NCI-H1417 treated with DMSO at 0.1 percent for 48 hours (cell line): Measurements from ENCODE around the gene TRAF1.
"Not testable (repeated sequence)": the region's sequence is repeated elsewhere in the genome, so short reads cannot be mapped to it uniquely, and the experiment has no call there.

ENCODE experiments used
- DNase-seq: peaks from one replicate; lab custom pipeline; 2025; lab: John Stamatoyannopoulos, UW

TRAF1 gene, protein sequence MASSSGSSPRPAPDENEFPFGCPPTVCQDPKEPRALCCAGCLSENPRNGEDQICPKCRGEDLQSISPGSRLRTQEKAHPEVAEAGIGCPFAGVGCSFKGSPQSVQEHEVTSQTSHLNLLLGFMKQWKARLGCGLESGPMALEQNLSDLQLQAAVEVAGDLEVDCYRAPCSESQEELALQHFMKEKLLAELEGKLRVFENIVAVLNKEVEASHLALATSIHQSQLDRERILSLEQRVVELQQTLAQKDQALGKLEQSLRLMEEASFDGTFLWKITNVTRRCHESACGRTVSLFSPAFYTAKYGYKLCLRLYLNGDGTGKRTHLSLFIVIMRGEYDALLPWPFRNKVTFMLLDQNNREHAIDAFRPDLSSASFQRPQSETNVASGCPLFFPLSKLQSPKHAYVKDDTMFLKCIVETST

DNA sequence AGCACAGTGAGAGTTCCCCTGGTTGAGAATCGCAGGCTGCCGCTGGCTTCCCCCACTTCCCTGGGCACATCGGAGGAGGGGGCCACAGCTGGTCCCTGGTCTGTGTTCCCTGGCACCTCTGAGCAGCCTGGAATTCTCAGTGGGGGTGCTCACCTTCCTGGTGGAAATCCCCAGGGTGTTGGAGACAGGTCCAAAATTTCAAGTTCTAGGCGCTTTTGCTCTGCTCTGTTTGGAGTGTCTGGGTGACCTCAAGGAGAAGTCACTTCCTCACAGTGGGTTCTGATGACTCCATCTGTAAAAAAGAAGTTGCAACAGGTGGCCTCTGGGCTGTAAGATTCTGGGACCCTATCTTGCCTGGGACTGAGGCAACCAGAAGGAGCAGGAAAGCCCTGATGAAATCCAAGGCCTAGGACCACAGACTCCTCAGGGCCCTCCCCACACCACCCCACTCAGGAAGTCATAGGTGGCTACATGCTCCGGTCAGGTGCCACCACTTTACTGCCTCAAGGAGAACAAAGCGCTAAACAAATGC lies at the start of gene TRAF1:
Gene TRAF1 (minus strand): TSS at position 400 of the 532 bp plus-strand sequence. CDS start 721 bp downstream, outside the sequence.
- DNase-seq, result no peak

DNA sequence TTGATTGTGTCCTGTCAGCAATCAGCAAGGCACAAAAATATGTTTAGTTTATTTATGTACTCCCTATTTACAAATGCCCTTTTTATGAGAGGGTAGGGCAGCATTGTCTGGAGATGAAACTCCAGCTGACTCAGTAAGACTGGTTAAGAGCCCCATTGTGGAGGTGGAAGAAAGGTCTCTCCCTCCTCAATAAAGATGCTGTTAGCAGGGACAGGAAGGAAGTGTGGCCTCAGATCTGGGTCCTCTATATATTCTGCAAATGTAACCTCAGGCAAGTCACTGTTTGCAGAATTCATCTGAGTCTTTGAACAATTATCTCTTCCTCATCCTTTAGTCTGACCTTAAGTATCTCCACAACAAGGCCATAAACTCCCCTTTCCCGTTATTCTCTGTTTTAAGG lies 48.3 kb upstream of the TRAF1 start:
- no peak for DNase-seq

DNA sequence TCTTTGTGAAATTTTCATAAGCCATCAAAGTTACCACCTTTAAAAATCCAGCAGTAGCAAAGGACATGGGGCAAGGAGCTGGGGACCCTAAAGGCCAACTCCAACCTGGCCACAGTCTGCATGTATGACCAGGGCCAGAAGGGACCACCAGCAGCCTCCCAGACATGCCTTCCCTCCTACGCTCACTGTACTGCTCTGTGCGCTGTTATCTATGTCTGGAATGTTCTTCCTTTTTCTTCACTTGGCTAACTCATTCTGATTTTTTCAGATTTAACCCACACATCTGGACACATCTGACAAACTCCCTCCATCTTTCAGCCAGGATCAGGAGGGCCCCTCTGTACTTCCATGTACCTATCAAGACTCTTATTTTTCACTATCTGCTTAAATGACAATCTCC lies 47.6 kb upstream of the TRAF1 start:
- no peak for DNase-seq

DNA sequence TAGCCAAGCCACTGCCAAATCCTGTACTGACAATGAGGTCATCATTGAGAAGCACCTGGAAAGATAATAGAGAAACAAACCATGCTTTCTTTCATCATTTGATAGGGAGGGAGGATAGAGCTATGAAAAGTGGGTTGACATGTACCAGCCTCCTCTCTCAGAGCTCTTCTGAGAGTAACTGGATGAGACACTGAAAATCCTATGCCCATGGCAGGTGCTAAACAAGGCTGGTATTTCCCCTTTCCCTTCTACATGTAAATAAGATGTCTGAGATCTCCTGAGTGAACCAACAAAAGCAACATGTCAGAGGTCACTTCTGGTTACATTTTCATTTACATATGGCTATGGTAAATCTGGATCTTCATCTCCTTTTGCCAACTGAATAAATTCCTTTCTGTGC lies 45.3 kb upstream of the TRAF1 start:
- DNase-seq, result no peak

DNA sequence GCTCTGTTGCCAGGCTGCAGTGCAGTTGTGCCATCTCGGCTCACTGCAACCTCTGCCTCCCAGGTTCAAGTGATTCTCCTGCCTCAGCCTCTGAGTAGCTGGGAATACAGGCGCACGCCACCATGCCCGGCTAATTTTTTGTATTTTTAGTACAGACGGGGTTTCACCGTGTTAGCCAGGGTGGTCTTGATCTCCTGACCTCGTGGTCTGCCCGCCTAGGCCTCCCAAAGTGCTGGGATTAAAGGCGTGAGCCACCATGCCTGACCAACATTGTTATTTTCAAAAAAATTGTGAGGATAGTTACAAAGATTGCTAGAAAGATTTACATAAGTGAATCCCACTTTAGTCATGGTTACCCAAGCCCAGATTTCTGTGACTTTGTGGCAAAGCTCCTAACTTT lies 44.9 kb upstream of the TRAF1 start:
- DNase-seq, result not testable (repeated sequence)

DNA sequence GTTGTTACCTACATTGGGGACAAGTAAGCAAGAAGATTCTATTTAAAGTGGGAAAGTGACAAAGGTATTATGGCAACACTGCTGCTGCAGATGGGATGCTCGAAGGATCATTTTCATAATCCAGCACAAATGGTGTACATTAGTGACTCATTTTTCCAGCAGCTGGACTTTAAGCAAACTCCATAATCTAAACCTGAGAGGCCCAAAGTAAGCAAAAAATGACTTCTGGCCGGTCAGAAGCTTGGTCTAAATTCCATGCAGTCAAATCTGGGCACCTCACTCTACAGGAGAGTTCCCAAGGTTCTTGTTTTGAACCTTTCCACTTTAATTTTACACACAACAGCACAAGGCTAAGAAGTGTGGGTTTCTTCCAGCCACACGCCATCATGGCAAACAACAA lies 43.6 kb upstream of the TRAF1 start:
- no peak for DNase-seq

DNA sequence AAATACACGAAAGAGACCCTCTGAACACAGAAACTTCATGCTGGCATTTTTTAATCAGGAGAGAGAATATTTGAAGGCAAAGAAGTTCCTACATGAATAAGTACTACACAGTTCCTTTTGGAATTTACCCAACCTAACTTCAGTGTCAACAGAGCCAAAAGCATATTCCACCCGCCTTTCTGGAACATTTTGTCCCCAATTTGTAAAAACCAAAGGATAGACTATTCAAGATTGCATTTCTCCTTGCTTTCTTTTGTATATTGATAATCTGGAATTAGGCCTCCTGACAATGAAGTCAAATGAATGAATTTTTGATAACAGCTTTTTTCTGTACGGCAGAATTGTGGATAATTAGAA lies 39.4 kb upstream of the TRAF1 start:
- DNase-seq, result no peak

DNA sequence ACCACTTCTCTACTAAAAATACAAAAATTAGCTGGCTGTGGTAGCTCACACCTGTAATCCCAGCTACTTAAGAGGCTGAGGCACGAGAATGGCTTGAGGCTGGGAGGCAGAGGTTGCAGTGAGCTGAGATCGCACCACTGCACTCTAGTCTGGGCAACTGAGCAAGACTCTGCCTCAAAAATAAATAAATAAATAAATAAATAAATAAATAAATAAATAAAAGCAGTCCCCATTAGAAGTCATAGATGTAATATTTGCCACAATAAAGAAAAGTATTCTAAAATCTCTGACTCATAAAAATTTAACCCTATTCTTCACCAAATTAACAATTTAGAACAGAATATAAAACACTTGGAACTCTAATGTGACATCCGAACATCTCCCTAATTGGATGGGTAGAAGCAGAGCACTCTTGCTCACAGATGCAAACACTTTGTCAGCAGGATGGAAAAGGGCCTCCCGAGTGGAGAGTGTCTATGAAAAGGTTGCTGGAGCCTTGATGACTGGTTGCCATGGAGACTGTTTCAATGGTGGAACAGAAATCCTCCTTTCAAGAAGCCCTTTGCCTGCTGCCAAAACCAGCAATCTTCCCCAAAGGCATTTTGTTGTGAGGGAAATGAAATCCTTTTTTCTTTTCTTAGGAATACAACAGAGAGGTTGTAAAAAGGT lies 38.9 kb upstream of the TRAF1 start:
- peak; percentile 93 for DNase-seq

DNA sequence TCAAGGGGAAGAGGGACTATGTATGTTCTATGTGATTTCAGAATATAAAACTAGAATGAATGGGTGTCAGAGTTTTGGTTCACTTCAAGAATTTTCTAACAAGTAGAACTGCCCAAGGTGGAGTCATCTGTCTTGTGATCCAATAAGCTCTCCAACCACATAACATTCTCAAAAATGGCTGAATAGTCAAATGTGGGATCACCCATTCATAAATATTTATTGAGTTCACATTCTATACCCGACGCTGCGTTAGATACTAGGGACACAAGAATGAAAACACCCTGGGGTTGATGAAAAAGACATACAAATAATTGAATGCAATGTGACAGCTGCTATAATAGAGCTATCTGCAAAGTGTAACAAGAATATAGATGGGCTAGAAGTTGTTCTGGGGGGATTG lies 35.3 kb upstream of the TRAF1 start:
- DNase-seq, result no peak

DNA sequence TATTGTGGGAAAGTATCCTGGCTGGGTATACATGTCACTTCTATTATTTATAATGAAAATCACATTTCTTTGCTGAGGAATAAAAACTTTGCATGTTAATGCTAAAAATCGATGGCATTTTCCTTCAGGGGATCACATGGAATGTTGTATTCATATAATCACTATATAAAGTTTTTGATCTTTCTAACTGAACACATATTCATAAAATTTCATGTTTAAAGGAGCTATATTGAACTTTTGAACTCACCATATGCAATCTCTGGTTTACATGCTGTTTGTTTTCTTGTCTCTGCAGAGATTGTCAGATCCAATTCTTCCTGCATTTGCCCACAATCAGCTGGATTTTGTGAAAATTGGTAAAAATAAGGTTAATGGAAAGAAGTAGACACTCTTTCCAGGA lies 33.4 kb upstream of the TRAF1 start:
- no peak for DNase-seq

DNA sequence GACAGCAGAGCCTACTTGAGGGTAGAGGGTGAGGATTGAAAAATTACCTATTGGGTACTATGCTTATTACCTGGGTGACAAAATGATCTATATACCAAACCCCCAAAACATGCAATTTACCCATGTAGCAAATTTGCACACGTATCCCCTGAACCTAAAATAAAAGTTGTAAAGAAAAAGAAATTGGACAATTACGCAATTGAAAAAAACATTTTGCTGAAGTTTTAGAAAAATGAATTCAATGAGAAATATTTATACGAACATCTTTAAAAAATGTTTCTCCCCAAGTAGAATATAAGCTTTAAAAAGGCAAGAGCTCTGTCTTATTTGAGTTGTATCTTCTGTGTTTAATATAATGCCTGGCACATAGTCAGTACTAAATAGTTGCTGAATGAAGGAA lies 30.3 kb upstream of the TRAF1 start:
- DNase-seq, result no peak

DNA sequence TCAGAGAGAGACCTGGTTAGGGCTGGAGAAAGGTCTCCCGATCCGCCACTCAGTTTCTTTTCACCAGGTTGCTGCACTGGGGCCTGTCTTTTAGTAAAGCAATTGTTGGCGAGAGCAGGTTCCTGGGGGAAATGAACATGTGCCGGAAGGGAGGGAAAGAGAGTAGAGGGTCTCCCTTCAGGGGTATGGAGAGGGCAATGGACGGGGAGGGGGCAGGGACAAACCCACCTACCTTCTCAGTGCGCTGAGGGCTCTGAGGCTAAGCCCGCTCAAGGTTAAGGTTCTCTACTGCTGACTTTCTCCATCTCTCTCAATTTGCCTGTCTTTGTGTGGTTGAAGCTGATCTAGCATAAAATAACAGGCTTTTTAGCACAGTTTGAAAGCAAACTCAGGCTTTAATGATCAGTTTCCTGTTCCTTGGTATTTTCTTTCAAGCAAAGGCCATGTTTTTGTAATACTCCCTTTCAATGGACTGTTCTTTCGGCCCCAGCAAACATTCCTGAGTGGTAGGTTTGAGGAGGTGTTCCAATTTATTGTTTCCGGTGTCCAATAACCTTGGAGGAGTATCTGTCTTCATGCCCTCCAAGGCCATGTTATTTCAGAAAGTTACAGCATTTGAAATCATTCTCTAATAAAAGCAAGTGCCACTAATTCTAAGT lies 25.5 kb upstream of the TRAF1 start:
- DNase-seq, result no peak

DNA sequence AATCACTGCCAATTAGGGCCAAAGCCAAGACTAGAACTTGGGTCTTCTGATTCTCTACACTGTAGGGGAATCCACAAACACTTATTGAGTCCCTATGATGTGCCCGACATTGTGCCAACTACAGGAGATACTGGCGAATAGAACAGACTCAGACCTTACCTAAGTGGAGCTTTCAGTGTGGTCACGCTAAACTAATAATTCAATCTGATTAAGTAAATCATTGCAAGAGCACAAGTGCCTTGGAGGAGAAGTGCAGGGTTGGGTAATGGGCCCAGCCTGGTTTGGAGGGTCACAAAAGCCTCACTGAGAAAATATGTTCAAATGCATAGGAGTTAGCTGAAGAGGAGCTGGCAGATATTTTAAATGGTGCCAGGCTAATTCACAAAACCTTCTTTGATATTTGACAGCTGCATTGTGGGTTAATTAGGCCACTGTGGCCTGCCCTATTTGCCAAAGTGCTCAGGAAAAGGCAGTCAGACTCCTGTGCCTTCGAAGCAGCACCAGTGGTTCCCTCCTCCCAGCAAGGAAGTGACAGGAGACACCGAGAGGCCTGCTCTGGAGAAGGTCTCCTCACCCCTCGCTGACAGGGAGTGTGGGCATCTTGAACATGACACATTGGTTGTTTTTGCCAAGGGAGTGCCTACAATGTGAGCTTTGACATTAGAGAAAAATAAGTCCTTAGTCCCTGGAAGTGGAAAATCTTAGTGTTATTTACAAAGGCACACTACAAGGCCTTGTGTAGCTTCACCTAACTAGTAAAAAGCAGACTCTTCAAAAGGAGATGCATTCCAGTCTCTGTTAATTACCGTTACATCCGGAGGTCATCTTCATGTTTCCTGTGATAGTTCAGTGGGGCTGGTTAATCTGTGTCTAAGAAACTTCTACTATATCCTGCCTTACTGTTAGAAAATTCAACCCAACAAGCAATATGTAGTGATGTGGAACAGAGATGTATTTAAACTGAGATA lies 24.1 kb upstream of the TRAF1 start:
- no peak for DNase-seq

DNA sequence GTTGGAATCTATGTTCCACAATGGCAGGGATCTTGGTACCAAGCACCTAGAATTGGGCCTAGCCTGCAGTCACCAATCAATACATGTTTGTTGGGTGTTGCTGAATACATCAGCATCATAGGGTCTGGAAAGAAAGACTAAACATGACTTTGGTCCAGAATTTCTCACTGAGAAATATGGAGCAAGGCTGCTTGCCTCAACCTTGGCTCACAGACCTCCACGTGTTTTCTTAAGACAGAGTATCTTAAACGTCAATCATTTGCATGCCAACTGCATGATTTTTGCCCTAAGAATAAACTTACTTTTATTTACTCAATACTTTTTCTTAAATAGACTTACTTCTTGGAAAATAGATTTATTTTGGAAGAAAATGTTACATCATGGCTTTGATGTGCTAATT lies 22.7 kb upstream of the TRAF1 start:
- DNase-seq, result no peak

DNA sequence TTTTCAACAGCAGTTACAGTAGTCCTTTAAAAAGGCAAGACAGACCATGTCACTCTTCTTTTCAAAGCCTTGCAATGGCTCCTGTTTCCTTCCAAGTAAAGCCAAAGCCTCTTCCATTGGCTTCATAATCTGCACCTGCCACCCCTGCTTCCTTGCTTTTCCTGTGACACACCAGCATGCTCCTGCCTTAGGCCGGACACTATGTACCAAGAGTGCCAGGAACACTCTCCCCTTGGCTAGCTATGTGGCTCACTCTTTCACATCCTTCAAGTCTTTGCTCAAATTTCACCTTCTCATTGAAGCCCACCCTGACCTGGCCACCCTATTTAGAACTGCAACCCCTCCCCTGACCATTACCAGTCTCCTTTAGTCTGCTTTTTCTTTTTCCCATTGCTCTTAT lies 22.2 kb upstream of the TRAF1 start:
- no peak for DNase-seq

DNA sequence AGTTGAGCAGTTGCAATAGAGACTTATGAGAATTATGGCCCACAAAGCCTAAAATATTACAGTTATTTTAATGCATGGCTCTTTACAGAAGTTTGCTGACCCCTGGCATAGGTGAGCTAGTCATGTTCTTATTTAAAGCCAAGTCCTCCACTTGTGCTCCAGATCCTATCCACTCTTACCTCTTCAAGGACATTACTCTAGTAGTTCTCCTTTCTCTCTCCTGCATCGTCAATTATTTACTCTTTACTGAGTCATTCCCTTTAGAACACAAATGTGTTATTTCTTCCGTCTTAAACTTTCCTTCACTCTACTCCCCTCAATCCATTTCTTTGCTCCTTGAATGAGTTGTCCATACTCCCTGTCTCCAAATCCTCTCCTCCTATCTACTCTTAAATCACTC lies 20.6 kb upstream of the TRAF1 start:
- DNase-seq, result no peak

DNA sequence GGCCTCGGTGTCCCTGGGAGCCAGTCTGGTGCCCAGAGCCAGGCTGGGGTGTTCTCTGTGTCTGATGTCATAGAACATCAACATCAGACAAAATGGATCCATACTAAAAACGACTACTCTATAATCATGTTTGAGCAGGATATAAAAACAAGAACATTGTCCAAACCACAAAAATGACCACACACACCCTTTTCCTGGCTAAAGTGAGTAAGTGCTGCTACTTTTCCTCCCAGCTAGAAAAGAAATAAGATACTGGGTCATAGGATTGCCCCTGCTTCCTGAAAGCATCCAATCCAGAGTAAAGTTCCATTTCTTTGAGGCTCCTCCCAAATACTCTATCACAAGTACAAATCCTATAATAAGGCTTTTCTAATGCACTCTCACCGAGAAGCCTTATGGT lies 19.7 kb upstream of the TRAF1 start:
- no peak for DNase-seq

DNA sequence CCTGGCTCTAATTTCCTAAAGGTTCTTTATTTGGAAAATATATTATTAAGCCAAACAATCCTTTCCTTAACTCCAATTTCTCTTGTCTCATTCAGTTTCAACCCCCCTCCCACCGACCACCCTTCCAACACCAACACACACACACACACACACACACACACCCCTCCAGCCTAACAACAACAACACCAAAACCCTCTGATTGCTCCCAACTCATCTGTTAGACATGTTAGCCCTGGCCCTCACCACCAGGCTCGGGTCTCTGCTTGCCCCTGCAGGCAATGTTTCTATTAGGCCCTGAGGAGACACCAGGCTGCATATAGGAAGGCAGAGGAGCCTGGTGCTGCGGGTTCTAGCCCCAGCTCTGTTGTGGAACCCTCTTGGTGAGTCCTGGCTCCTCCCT lies 18.4 kb upstream of the TRAF1 start:
- no peak for DNase-seq

DNA sequence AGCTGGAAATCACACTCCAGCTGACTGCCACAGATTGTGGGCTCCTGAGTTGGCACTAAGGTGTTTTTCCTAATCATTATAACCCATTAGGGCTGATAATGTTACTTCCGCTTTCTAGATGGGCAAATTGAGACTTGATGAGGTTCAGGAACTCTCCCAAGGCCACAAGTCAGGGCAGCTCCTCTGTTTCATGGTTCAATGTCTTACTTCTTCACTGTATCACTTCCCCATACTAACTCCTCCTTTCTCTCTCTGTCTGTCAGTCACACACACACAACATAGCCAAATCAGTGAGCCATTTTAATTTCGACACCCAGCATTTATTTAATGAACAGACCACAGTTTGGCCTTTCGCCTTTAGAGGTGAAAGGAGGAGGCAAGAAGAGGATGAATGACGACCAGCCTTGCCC lies 17.8 kb upstream of the TRAF1 start:
- no peak for DNase-seq

DNA sequence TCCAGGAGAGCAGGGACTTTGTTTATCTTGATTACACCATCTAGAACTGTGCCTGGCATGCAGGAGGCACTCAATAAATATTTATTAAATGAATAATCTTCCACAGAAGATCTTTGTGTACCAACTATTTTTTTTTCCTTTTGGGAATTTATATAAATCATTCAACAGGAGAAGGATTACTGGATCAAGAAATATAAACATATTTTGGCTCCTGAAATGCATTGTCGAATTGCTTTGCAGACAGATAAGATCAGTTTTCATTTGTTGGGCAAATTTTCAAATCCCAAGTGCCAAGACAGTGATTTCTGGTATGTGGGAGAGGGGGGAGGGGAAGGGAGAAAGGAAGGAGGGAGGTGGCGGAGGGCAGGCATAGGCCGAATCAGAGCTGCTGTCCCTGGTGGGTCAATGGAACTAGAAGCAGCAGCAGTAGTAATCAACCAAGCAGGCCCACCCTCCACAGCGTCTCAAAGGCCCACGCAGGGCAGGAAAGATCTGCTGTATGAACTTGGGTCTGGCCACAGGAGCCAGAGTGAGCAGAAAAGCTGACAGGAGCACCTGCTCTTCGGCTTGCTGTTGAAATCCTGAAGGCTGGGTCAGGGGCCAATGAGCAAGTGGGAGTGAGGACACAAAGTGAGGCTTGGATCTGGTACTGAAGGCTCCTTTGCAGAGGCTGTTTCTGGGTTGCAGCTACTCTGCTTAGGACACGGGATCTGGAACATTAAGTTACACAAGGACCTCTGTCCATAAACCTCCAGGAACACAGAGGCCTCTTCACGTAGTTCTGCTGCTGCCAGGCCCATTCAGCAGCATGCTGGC lies 15.8 kb upstream of the TRAF1 start:
- DNase-seq, result no peak
